Endothelial cell of umbilical vein (primary cell): ENCODE results near the gene MPL. TPM values are rescaled to one million over a fixed set of nuclear protein-coding genes. Genes with fewer than 3 reads are reported as not detected.

Source experiments
- BruUV-seq: library from RNA; stranded (reverse); fragments of 400-500 nt; replicated peaks from 2 replicates; lab custom pipeline; 2021; lab: Mats Ljungman, UMichigan
- CTCF ChIA-PET: fragments of 300-600, 350-600 bp; sonication (Branson Sonifier 250); formaldehyde crosslinking; loops from one replicate; lab custom pipeline; 2021; ENCODE audit warnings: antibody characterized with exemption, inconsistent platforms; lab: Charles Lee
- POLR2A ChIA-PET: fragments of 300-600, 350-600 bp; sonication (Branson Sonifier 250); formaldehyde crosslinking; loops from one replicate; lab custom pipeline; 2021; ENCODE audit warnings: antibody characterized with exemption, inconsistent platforms; lab: Charles Lee
- DNase-seq: peaks from one replicate; pipeline ENCODE4 v3.0.0-alpha.2; 2011; ENCODE audit warnings: low read depth, low spot score
- FAIRE-seq: peaks from 2 replicates; lab custom pipeline; 2011; peaks lifted over from hg19 to GRCh38; lab: Jason Lieb, UNC
- H2AFZ ChIP-seq: 2 replicates; pipeline ENCODE4 v1.6.0; 2012; ENCODE audit warnings: low read depth, low read length, control low read depth, inconsistent platforms
- H3K27ac ChIP-seq: 2 replicates; pipeline ENCODE4 v1.5.1; 2011; ENCODE audit warnings: low read depth, mild to moderate bottlenecking, control low read depth, low read length, moderate library complexity; ENCODE audit not compliant: insufficient read depth
- H3K27me3 ChIP-seq, 2 experiments: 2 replicates each; pipeline versions ENCODE4 v1.6.0 to v1.6.1; 2011; ENCODE audit warnings: low read length in 2 of 2, mixed read lengths in 1 of 2; ENCODE audit not compliant: control insufficient read depth in 2 of 2, insufficient read depth in 2 of 2
- H3K36me3 ChIP-seq, 2 experiments: 2 replicates in 1 of 2; 3 replicates in 1 of 2; pipeline ENCODE4 v1.5.1; 2011; ENCODE audit warnings: low read length in 2 of 2, mild to moderate bottlenecking in 1 of 2, moderate library complexity in 1 of 2; ENCODE audit not compliant: control insufficient read depth in 2 of 2, insufficient read depth in 2 of 2; ENCODE audit errors: extremely low read depth in 1 of 2
- H3K4me1 ChIP-seq: 3 replicates; pipeline ENCODE4 v1.5.1; 2011; ENCODE audit warnings: mild to moderate bottlenecking, low read length; ENCODE audit not compliant: control insufficient read depth, insufficient read depth; ENCODE audit errors: extremely low read depth
- H3K4me2 ChIP-seq: 2 replicates; pipeline ENCODE4 v1.6.1; 2011; ENCODE audit warnings: low read length, control low read depth, mixed read lengths; ENCODE audit not compliant: insufficient read depth
- H3K4me3 ChIP-seq, 3 experiments: fragments of 200-600 bp in 1 of 3; sonication (generic), shearing (Covaris generic) in 1 of 3; replicated peaks in 1 of 3; 2 replicates each; pipeline ENCODE4 v1.5.1; 2011 to 2016; ENCODE audit warnings: control low read depth in 3 of 3, low read length in 3 of 3, mild to moderate bottlenecking in 2 of 3, inconsistent platforms in 1 of 3, low read depth in 1 of 3, moderate library complexity in 1 of 3; ENCODE audit not compliant: insufficient read depth in 1 of 3
- H3K79me2 ChIP-seq: 2 replicates; pipeline ENCODE4 v1.6.0; 2012; ENCODE audit warnings: low read length, inconsistent platforms; ENCODE audit not compliant: control insufficient read depth, insufficient read depth
- H3K9ac ChIP-seq: replicated peaks from 2 replicates; pipeline ENCODE3; 2011; ENCODE audit warnings: low read length, control low read depth; ENCODE audit not compliant: insufficient read depth; ENCODE audit errors: extremely low read depth
- H3K9me1 ChIP-seq: replicated peaks from 3 replicates; pipeline ENCODE4 v1.6.0; 2011; ENCODE audit warnings: mild to moderate bottlenecking, low read length; ENCODE audit not compliant: control insufficient read depth, insufficient read depth; ENCODE audit errors: extremely low read depth
- H3K9me3 ChIP-seq: replicated peaks from 2 replicates; pipeline ENCODE4 v1.5.1; 2012; ENCODE audit warnings: low read length, inconsistent platforms; ENCODE audit not compliant: control insufficient read depth, insufficient read depth
- H4K20me1 ChIP-seq: replicated peaks from 2 replicates; pipeline ENCODE3; 2011; ENCODE audit warnings: mild to moderate bottlenecking, low read length; ENCODE audit not compliant: control insufficient read depth, insufficient read depth; ENCODE audit errors: extremely low read depth
- EZH2 ChIP-seq: IDR thresholded peaks from 2 replicates; pipeline ENCODE4 v1.6.1; 2012; ENCODE audit warnings: borderline replicate concordance, low read depth, mild to moderate bottlenecking, moderate library complexity, low read length, inconsistent platforms; ENCODE audit not compliant: severe bottlenecking
- FOS ChIP-seq: IDR thresholded peaks from 2 replicates; pipeline ENCODE4 v1.6.1; 2011; ENCODE audit warnings: mild to moderate bottlenecking, low read length, moderate library complexity, borderline replicate concordance; ENCODE audit not compliant: insufficient read depth
- POLR2A ChIP-seq: IDR thresholded peaks from 2 replicates; pipeline ENCODE4 v1.6.1; 2012; ENCODE audit warnings: low read depth, mild to moderate bottlenecking, control low read depth, low read length
- POLR2AphosphoS5 ChIP-seq: IDR thresholded peaks from 2 replicates; pipeline ENCODE4 v1.6.1; 2012; ENCODE audit warnings: low read depth, mild to moderate bottlenecking, control low read depth, low read length, moderate library complexity; ENCODE audit not compliant: insufficient read depth
- dilution Hi-C: fragments of 300-500 bp; cut with MboI; formaldehyde crosslinking; loops from one replicate; pipeline ENCODE4 v1.15.0; 2019; ENCODE audit warnings: low sequenced_read_pairs; ENCODE audit not compliant: extremely low pct_ligation_motif_present
- intact Hi-C: fragments of 100-400 bp; cut with micrococcal nuclease; formaldehyde crosslinking; loops from one replicate; pipeline ENCODE4 v1.10.0; 2022
- polyA plus RNA-seq, 4 experiments: library from polyadenylated mRNA; depleted of rRNA in 3 of 4; stranded (reverse) in 3 of 4; unstranded in 1 of 4; fragments of >200 nt; gene quantifications; 2 replicates each; pipeline versions ENCODE4 v1.2.1 to v1.2.3, GENCODE V29; 2011 to 2012; ENCODE audit warnings: missing spikeins in 1 of 4
- total RNA-seq: library from RNA; stranded (reverse); gene quantifications from 2 replicates; pipeline ENCODE4 v1.2.3, GENCODE V29; 2021
- TF ChIP-seq, protein P1 (sequence below): IDR thresholded peaks from 2 replicates; pipeline ENCODE4 v1.6.1; 2011; ENCODE audit not compliant: insufficient read depth, insufficient read length

MPL gene
- total and polyA plus RNA-seq, 2 donors (not counting 3 experiments of a cell fraction or from before 2014, with no cell fraction given): 0.14 to 0.24 TPM

DNA sequence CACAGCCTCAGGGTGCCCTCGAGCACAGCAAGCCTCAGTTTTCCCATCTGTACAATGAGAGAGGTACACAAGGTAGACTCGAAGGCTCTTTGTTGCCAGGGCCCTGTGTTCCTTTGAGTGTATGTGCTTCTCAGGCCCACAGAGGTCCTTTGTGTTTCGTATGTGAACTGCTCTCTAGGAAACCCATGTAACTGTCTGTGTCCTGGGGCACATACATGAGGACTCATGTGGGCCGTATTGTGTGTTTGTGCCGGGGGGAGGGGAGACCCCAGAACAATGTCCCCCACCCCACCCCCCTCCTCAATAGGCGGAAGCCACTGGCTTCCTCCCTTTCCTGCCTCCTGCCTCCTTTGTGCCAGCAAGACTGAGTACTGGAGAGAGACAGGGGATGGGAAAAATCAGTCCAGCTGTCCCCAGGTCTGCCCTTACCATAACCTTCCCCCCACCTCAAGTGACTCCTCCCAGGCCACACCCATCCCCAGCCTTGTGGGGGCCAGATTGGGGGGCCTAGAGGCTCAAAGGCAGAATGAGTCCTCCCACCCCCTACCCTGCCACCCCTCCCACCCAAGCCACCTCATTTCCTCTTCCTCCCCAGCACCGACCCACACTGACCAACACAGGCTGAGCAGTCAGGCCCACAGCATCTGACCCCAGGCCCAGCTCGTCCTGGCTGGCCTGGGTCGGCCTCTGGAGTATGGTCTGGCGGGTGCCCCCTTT lies 37.1 kb upstream of the MPL start, which contains the start of gene TIE1:
Gene TIE1, plus strand, starts transcription at position 605 of the 717 bp plus-strand sequence. Its CDS starts 90 bp downstream, at position 695.
- TF ChIP-seq FOS (peak; percentile 26), POLR2A (peak; percentile 98), EZH2 (no peak), POLR2AphosphoS5 (peak; percentile 96)
- TF ChIP-seq, protein P1, sequence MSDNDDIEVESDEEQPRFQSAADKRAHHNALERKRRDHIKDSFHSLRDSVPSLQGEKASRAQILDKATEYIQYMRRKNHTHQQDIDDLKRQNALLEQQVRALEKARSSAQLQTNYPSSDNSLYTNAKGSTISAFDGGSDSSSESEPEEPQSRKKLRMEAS: no peak
- Histone ChIP-seq H3K27me3 (no peaks in the 10 kb centered on the region), H4K20me1 (no peaks in the 10 kb centered on the region), H3K9ac (peak within 1 kb of the TSS; percentile 96), H3K4me3 (peak within 1 kb of the TSS; percentile 47 to 96 (median 76)), H3K9me1 (no peaks in the 10 kb centered on the region), H3K79me2 (peaks cover 48% of the 10 kb centered on the region), H3K9me3 (no peaks in the 10 kb centered on the region), H3K4me1 (peaks cover 45% of the 10 kb centered on the region), H3K27ac (peak within 1 kb of the TSS; percentile 84), H2AFZ (peak within 1 kb of the TSS; percentile 13), H3K36me3 (peaks cover 4 to 8% of the 10 kb centered on the region in 2 experiments), H3K4me2 (peak within 1 kb of the TSS; percentile 98)
- ChIA-PET CTCF (interaction anchor here (1.4 to 1.5 kb wide), 3 partner anchors 29 to 114 kb away, joined by 3 to 7 read pairs (median 7); no protein-coding TSS in a partner anchor), POLR2A (interaction anchor here (0.6 to 1.3 kb wide), 5 partner anchors 9 to 349 kb away, joined by 3 to 10 read pairs (median 4); no protein-coding TSS in a partner anchor)
- intact Hi-C loops: loop anchor here (1.0 to 5.0 kb wide), 6 partner anchors 26 to 172 kb away; partner anchors contain the start of genes CDC20, CFAP57 and EBNA1BP2
- peak; percentile 94 for DNase-seq
- TSS peak; percentile 67 for BruUV-seq
- dilution Hi-C loops: no loop called here
- peak; percentile 99 for FAIRE-seq
